Measurements from ENCODE around the gene AGL. TPM values are rescaled to one million over a fixed set of nuclear protein-coding genes. Genes with fewer than 3 reads are reported as not detected.

Gene AGL
- total and polyA plus RNA-seq, 10 of the 15 experiments (the other 5 are each of a cell fraction or from before 2014, with no cell fraction given) = 5.6 to 21.6 (median 13.7) TPM

GRCh38 chr1:99969729-99970621 is 119.8 kb downstream of the AGL start, which contains the start of gene SLC35A3 (continued):
- TF ChIP-seq BHLHE40 (IDR thresholded peaks at IDR 0.05; ENCODE audit: borderline replicate concordance in 1 of 2, low read depth in 2 of 2, low read length in 1 of 2) = peak; percentile 42 to 63
- TF ChIP-seq NFIC (IDR thresholded peaks at IDR 0.05; ENCODE audit: low read depth, low read length) = no peak
- TF ChIP-seq TBL1XR1 (IDR thresholded peaks at IDR 0.05; ENCODE audit: low read depth, low read length) = no peak
- TF ChIP-seq ZBTB40 (IDR thresholded peaks at IDR 0.05; ENCODE audit: borderline replicate concordance) = peak; percentile 96
- no peak for TF ChIP-seq KDM1A (IDR thresholded peaks at IDR 0.05; ENCODE audit: borderline replicate concordance)
- TF ChIP-seq CEBPZ (IDR thresholded peaks at IDR 0.05; ENCODE audit: low read depth, low read length) = no peak
- TF ChIP-seq CHD2 (IDR thresholded peaks at IDR 0.05; ENCODE audit: borderline replicate concordance, low read depth, low read length) = peak; percentile 71; the same call in 1 of the 2 replicates
- peak; percentile 45; the same call in 1 of the 2 replicates for TF ChIP-seq SREBF1 (IDR thresholded peaks at IDR 0.05; ENCODE audit: low read length)
- TF ChIP-seq MAX (IDR thresholded peaks at IDR 0.05; ENCODE audit: low read depth, low read length) = peak; percentile 78; the same call in 1 of the 2 replicates
- no peak for TF ChIP-seq MTA3 (IDR thresholded peaks at IDR 0.05; ENCODE audit: borderline replicate concordance, low read length)
- peak; percentile 46 for TF ChIP-seq FOXM1 (IDR thresholded peaks at IDR 0.05; ENCODE audit: low read depth, low read length)
- TF ChIP-seq EP300 (IDR thresholded peaks at IDR 0.05; ENCODE audit: borderline replicate concordance in 1 of 2, control insufficient read depth in 1 of 2, low read depth in 2 of 2, low read length in 2 of 2) = no peak
- TF ChIP-seq KLF5 (IDR thresholded peaks at IDR 0.05; ENCODE audit: partially characterized antibody) = peak; percentile 57
- peak; percentile 29; the same call in 1 of the 2 replicates for TF ChIP-seq SMAD5 (IDR thresholded peaks at IDR 0.05; ENCODE audit: low read depth)
- no peak for TF ChIP-seq EZH2 (IDR thresholded peaks at IDR 0.05; ENCODE audit: borderline replicate concordance, control insufficient read depth, low read depth, low read length)
- TF ChIP-seq PAX5 (IDR thresholded peaks at IDR 0.05; ENCODE audit: borderline replicate concordance, low read depth, low read length) = peak; percentile 64; the same call in 1 of the 2 replicates
- TF ChIP-seq CHD1 (IDR thresholded peaks at IDR 0.05; ENCODE audit: low read depth, low read length) = no peak
- TF ChIP-seq NFYB (IDR thresholded peaks at IDR 0.05; ENCODE audit: insufficient read depth, low read depth, low read length) = no peak
- no peak for TF ChIP-seq CEBPB (IDR thresholded peaks at IDR 0.05; ENCODE audit: borderline replicate concordance in 1 of 2, low read depth in 2 of 2, low read length in 2 of 2)
- peak; percentile 84 for TF ChIP-seq NR2C1 (IDR thresholded peaks at IDR 0.05)

Measured in GM12878 (cell line).